Breast epithelium (tissue), 3 donors: Measurements from ENCODE around the gene DPP9.
"Not testable (repeated sequence)": the region's sequence is repeated elsewhere in the genome, so short reads cannot be mapped to it uniquely, and the experiment has no call there.

ENCODE experiments used
- POLR2A ChIP-seq: fragments of 450-650 bp; IDR thresholded peaks from one replicate; pipeline ENCODE4 v1.6.1; 2016; ENCODE audit warnings: antibody characterized with exemption, mild to moderate bottlenecking, moderate library complexity
- POLR2AphosphoS5 ChIP-seq, 3 donors: sonication (generic); formaldehyde crosslinking; IDR thresholded peaks; one replicate each; pipeline ENCODE4 v1.6.1; 2017; ENCODE audit warnings: antibody characterized with exemption in 3 of 3
- TF ChIP-seq, protein P1 (sequence below), 3 donors: fragments of 450-650 bp; IDR thresholded peaks; one replicate each; pipeline ENCODE4 v1.5.1; 2016 to 2017; ENCODE audit warnings: antibody characterized with exemption in 3 of 3, mild to moderate bottlenecking in 3 of 3, moderate library complexity in 3 of 3

GRCh38 chr19:4745175-4745574 lies 21.5 kb upstream of the DPP9 start:
- TF ChIP-seq, protein P1, sequence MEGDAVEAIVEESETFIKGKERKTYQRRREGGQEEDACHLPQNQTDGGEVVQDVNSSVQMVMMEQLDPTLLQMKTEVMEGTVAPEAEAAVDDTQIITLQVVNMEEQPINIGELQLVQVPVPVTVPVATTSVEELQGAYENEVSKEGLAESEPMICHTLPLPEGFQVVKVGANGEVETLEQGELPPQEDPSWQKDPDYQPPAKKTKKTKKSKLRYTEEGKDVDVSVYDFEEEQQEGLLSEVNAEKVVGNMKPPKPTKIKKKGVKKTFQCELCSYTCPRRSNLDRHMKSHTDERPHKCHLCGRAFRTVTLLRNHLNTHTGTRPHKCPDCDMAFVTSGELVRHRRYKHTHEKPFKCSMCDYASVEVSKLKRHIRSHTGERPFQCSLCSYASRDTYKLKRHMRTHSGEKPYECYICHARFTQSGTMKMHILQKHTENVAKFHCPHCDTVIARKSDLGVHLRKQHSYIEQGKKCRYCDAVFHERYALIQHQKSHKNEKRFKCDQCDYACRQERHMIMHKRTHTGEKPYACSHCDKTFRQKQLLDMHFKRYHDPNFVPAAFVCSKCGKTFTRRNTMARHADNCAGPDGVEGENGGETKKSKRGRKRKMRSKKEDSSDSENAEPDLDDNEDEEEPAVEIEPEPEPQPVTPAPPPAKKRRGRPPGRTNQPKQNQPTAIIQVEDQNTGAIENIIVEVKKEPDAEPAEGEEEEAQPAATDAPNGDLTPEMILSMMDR (IDR thresholded peaks at IDR 0.05), result not testable (repeated sequence)
- not testable (repeated sequence) for TF ChIP-seq POLR2A; POLR2AphosphoS5 (IDR thresholded peaks at IDR 0.05)
